RWPE2 (cell line): ENCODE results near the gene GRM2.

Experiments
- ATAC-seq: fragments of 200-7000 bp; cut with Tn5 transposase; 3 replicates; pipeline ENCODE4 v1.9.1; 2021; ENCODE audit warnings: low read depth
- DNase-seq: peaks from one replicate; pipeline ENCODE4 v3.0.0-alpha.2; 2020; ENCODE audit warnings: low spot score
- H3K27ac ChIP-seq: fragments of 450-650 bp; 2 replicates; pipeline ENCODE4 v1.5.1; 2017; ENCODE audit warnings: mild to moderate bottlenecking; ENCODE audit not compliant: poor library complexity, severe bottlenecking
- H3K27me3 ChIP-seq: fragments of 250-450 bp; sonication (Bioruptor Pico); 2 replicates; pipeline ENCODE4 v1.5.1; 2021; ENCODE audit warnings: mild to moderate bottlenecking, moderate library complexity; ENCODE audit not compliant: insufficient read depth, poor library complexity, severe bottlenecking
- H3K36me3 ChIP-seq: fragments of 250-450 bp; sonication (Bioruptor Pico); 2 replicates; pipeline ENCODE4 v1.5.1; 2020; ENCODE audit warnings: low read depth, mild to moderate bottlenecking, moderate library complexity
- H3K4me1 ChIP-seq: fragments of 250-450 bp; sonication (Bioruptor Pico); 2 replicates; pipeline ENCODE4 v1.5.1; 2021; ENCODE audit warnings: mild to moderate bottlenecking, moderate library complexity; ENCODE audit not compliant: insufficient read depth, poor library complexity, severe bottlenecking
- H3K4me3 ChIP-seq: fragments of 250-450 bp; sonication (Bioruptor Pico); 2 replicates; pipeline ENCODE4 v1.5.1; 2021; ENCODE audit warnings: mild to moderate bottlenecking, moderate library complexity; ENCODE audit not compliant: severe bottlenecking
- H3K9me3 ChIP-seq: fragments of 250-450 bp; sonication (Bioruptor Pico); 2 replicates; pipeline ENCODE4 v1.5.1; 2021; ENCODE audit warnings: mild to moderate bottlenecking, moderate library complexity; ENCODE audit not compliant: severe bottlenecking
- TF ChIP-seq, protein P1 (sequence below): fragments of 450-650 bp; IDR thresholded peaks from one replicate; pipeline ENCODE4 v1.5.1; 2017; ENCODE audit warnings: mild to moderate bottlenecking, moderate library complexity; ENCODE audit not compliant: poor library complexity, severe bottlenecking

Gene GRM2

DNA sequence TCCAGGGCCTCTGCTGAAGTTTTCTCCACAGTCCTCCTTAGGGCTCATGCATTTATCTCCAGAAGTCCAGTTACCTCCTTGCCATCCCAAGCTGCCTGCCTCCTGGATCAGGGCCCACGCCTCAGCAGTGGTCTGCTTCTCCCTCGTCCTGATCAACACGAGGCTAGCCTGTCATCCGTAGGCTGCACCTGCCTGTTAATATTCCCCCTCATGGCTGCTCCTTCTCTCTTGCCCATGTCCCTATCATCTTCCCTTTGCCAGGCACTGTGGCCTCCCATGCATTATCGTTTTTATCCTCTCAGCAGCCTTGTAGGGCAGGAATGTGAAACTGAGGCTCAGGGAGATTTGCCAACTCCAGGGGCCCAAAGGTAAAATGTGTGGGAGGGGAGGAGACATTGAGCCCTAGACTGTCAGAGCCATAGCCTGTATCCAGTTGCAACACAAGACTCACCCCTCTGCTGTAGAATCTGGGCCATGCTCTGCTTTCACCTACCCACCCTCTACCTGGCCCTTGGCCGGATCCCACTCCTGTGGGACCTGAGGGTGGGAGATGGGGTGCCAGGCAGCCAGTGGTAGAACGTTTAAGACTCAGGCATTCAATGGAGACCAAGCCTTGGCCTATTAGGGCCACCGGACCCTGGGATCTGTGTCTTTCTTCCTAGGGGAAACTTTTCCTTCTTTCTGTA lies 4.6 kb downstream of the GRM2 start:
- ATAC-seq: no peak
- DNase-seq: peak; percentile 16
- no peaks in the 10 kb centered on the region for H3K36me3 ChIP-seq

DNA sequence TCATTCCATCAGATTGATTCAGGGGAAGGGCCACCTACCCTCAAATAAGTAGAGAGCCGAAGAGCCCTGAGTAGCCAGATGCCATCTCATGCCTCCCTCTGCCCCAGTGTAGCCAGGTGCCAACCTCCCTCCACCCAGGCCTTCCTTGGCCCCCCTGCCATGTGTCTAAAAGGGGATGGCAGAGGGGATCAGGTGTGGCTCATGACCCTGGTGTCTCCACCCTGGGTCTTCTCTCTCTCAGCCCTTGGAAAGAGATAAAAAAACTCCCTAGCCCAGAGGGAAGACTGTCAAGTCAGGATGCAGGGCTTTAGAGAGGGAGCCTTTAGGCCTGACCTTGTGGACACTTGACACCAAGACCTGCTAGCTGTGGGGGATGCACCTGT lies 5.2 kb downstream of the GRM2 start:
- peaks cover 8% of the 10 kb centered on the region for H3K27me3 ChIP-seq
- no peak overlapping the region for H3K4me3 ChIP-seq
- TF ChIP-seq, protein P1, sequence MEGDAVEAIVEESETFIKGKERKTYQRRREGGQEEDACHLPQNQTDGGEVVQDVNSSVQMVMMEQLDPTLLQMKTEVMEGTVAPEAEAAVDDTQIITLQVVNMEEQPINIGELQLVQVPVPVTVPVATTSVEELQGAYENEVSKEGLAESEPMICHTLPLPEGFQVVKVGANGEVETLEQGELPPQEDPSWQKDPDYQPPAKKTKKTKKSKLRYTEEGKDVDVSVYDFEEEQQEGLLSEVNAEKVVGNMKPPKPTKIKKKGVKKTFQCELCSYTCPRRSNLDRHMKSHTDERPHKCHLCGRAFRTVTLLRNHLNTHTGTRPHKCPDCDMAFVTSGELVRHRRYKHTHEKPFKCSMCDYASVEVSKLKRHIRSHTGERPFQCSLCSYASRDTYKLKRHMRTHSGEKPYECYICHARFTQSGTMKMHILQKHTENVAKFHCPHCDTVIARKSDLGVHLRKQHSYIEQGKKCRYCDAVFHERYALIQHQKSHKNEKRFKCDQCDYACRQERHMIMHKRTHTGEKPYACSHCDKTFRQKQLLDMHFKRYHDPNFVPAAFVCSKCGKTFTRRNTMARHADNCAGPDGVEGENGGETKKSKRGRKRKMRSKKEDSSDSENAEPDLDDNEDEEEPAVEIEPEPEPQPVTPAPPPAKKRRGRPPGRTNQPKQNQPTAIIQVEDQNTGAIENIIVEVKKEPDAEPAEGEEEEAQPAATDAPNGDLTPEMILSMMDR: no peak
- no peak overlapping the region for H3K27ac ChIP-seq
- H3K36me3 ChIP-seq: no peaks in the 10 kb centered on the region
- DNase-seq: peak; percentile 10
- no peaks in the 10 kb centered on the region for H3K4me1 ChIP-seq
- H3K9me3 ChIP-seq: no peaks in the 10 kb centered on the region
- ATAC-seq: no peak

More for the DNA sequence above, 4.6 kb downstream of the GRM2 start:
- no peaks in the 10 kb centered on the region for H3K9me3 ChIP-seq
- H3K27ac ChIP-seq: no peak overlapping the region
- no peak overlapping the region for H3K4me3 ChIP-seq
- TF ChIP-seq, protein P1: no peak
- peaks cover 8% of the 10 kb centered on the region for H3K27me3 ChIP-seq
- no peaks in the 10 kb centered on the region for H3K4me1 ChIP-seq

DNA sequence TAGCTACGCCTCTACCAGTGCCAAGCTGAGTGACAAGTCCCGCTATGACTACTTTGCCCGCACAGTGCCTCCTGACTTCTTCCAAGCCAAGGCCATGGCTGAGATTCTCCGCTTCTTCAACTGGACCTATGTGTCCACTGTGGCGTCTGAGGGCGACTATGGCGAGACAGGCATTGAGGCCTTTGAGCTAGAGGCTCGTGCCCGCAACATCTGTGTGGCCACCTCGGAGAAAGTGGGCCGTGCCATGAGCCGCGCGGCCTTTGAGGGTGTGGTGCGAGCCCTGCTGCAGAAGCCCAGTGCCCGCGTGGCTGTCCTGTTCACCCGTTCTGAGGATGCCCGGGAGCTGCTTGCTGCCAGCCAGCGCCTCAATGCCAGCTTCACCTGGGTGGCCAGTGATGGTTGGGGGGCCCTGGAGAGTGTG lies 5.7 kb downstream of the GRM2 start:
- no peaks in the 10 kb centered on the region for H3K36me3 ChIP-seq
- H3K27ac ChIP-seq: no peak overlapping the region
- H3K27me3 ChIP-seq: peaks cover 5% of the 10 kb centered on the region
- H3K4me1 ChIP-seq: no peaks in the 10 kb centered on the region
- TF ChIP-seq, protein P1: no peak
- peak; percentile 45 for DNase-seq
- no peak for ATAC-seq
- no peaks in the 10 kb centered on the region for H3K9me3 ChIP-seq
- H3K4me3 ChIP-seq: no peak overlapping the region

DNA sequence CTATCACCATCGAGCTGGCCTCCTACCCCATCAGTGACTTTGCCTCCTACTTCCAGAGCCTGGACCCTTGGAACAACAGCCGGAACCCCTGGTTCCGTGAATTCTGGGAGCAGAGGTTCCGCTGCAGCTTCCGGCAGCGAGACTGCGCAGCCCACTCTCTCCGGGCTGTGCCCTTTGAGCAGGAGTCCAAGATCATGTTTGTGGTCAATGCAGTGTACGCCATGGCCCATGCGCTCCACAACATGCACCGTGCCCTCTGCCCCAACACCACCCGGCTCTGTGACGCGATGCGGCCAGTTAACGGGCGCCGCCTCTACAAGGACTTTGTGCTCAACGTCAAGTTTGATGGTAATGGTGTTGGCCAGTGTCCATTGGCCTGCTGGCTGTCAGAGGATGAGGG lies 6.1 kb downstream of the GRM2 start:
- ATAC-seq (no peak), DNase-seq (peak; percentile 35)
- Histone ChIP-seq H3K4me3 (no peak overlapping the region), H3K4me1 (no peaks in the 10 kb centered on the region), H3K27me3 (peaks cover under 1% of the 10 kb centered on the region), H3K27ac (no peak overlapping the region), H3K9me3 (no peaks in the 10 kb centered on the region), H3K36me3 (no peaks in the 10 kb centered on the region)
- TF ChIP-seq, protein P1: no peak

DNA sequence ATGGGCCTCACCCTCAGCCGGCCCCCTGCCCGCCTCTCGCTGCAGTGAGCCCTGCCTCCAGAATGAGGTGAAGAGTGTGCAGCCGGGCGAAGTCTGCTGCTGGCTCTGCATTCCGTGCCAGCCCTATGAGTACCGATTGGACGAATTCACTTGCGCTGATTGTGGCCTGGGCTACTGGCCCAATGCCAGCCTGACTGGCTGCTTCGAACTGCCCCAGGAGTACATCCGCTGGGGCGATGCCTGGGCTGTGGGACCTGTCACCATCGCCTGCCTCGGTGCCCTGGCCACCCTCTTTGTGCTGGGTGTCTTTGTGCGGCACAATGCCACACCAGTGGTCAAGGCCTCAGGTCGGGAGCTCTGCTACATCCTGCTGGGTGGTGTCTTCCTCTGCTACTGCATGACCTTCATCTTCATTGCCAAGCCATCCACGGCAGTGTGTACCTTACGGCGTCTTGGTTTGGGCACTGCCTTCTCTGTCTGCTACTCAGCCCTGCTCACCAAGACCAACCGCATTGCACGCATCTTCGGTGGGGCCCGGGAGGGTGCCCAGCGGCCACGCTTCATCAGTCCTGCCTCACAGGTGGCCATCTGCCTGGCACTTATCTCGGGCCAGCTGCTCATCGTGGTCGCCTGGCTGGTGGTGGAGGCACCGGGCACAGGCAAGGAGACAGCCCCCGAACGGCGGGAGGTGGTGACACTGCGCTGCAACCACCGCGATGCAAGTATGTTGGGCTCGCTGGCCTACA lies 8.5 kb downstream of the GRM2 start:
- H3K9me3 ChIP-seq: no peaks in the 10 kb centered on the region
- H3K27me3 ChIP-seq: no peaks in the 10 kb centered on the region
- TF ChIP-seq, protein P1: no peak
- H3K36me3 ChIP-seq: no peaks in the 10 kb centered on the region
- no peak overlapping the region for H3K4me3 ChIP-seq
- ATAC-seq (no peak), DNase-seq (peak; percentile 54)
- H3K27ac ChIP-seq: no peak overlapping the region
- H3K4me1 ChIP-seq: no peaks in the 10 kb centered on the region
